HepG2 (cell line): ENCODE data around the gene CD200. TPM values are rescaled to one million over a fixed set of nuclear protein-coding genes. Genes with fewer than 3 reads are reported as not detected.

Source experiments
- ATAC-seq: fragments of 200-7000 bp; cut with Tn5 transposase; 3 replicates; pipeline ENCODE4 v1.9.1; 2020; ENCODE audit warnings: mild to moderate bottlenecking, moderate library complexity
- BruUV-seq: library from RNA; stranded (reverse); fragments of 400-500 nt; replicated peaks from 2 replicates; lab custom pipeline; 2021; lab: Mats Ljungman, UMichigan
- CTCF ChIA-PET: fragments of 300-600 bp; formaldehyde crosslinking; extraction: SDS; loops from one replicate; lab custom pipeline; 2021; ENCODE audit warnings: low total read pairs, inconsistent platforms, low intra/inter-chr PET ratio; lab: Yijun Ruan, JAX
- POLR2A ChIA-PET: fragments of 350-600 bp; sonication (Branson Sonifier 250); formaldehyde crosslinking; loops from one replicate; lab custom pipeline; 2020; ENCODE audit warnings: antibody characterized with exemption, inconsistent platforms; lab: Yijun Ruan, JAX
- DNase-seq: peaks from one replicate; pipeline ENCODE4 v3.0.0-alpha.2; 2015; ENCODE audit warnings: low spot score
- FAIRE-seq: peaks from 3 replicates; lab custom pipeline; 2011; peaks lifted over from hg19 to GRCh38; lab: Jason Lieb, UNC
- H2AFZ ChIP-seq: one replicate; pipeline ENCODE4 v1.6.1; 2011; ENCODE audit warnings: low read length, inconsistent platforms
- H3K27ac ChIP-seq: fragments of 300-600 bp; 3 replicates; pipeline ENCODE4 v1.8.0; 2011; ENCODE audit warnings: mixed run types, mild to moderate bottlenecking, mixed read lengths, low read length, inconsistent platforms; ENCODE audit not compliant: insufficient read depth; ENCODE audit errors: extremely low read length
- H3K27me3 ChIP-seq, 2 experiments: fragments of 200-600 bp in 1 of 2; 2 replicates in 1 of 2; 3 replicates in 1 of 2; pipeline versions ENCODE4 v1.6.0 to v1.8.0; 2011; ENCODE audit warnings: low read length in 2 of 2, mild to moderate bottlenecking in 2 of 2, moderate library complexity in 2 of 2, inconsistent platforms in 1 of 2; ENCODE audit not compliant: insufficient read depth in 2 of 2, control insufficient read depth in 1 of 2
- H3K36me3 ChIP-seq, 2 experiments: fragments of 200-600 bp in 1 of 2; replicated peaks in 1 of 2; 2 replicates in 1 of 2; 3 replicates in 1 of 2; pipeline versions ENCODE4 v1.5.1 to v1.8.0; 2011; ENCODE audit warnings: low read length in 2 of 2, inconsistent platforms in 1 of 2; ENCODE audit not compliant: insufficient read depth in 2 of 2, control insufficient read depth in 1 of 2
- H3K4me1 ChIP-seq: 2 replicates; pipeline ENCODE4 v1.5.1; 2012; ENCODE audit warnings: low read length, inconsistent platforms; ENCODE audit not compliant: insufficient read depth
- H3K4me2 ChIP-seq: 2 replicates; pipeline ENCODE4 v1.6.0; 2011; ENCODE audit warnings: low read depth, low read length, inconsistent platforms
- H3K4me3 ChIP-seq, 3 experiments: fragments of 200-600 bp in 1 of 3; sonication (generic), shearing (Covaris generic) in 1 of 3; replicated peaks in 1 of 3; 2 replicates each; pipeline ENCODE4 v1.5.1; 2011 to 2016; ENCODE audit warnings: low read length in 3 of 3, inconsistent platforms in 2 of 3, low read depth in 2 of 3, mild to moderate bottlenecking in 2 of 3, control low read depth in 1 of 3, mixed read lengths in 1 of 3; ENCODE audit not compliant: insufficient read depth in 1 of 3
- H3K79me2 ChIP-seq: one replicate; pipeline ENCODE4 v1.6.1; 2011; ENCODE audit warnings: low read length, inconsistent platforms; ENCODE audit not compliant: insufficient read depth
- H3K9ac ChIP-seq: 2 replicates; pipeline ENCODE4 v1.6.0; 2011; ENCODE audit warnings: mild to moderate bottlenecking, low read depth, low read length, inconsistent platforms; ENCODE audit not compliant: insufficient read depth
- H3K9me3 ChIP-seq: 2 replicates; pipeline ENCODE4 v1.5.1; 2012; ENCODE audit warnings: mild to moderate bottlenecking, low read length
- H4K20me1 ChIP-seq: 2 replicates; pipeline ENCODE4 v1.6.0; 2011; ENCODE audit warnings: inconsistent platforms, mild to moderate bottlenecking, low read length, moderate library complexity; ENCODE audit not compliant: insufficient read depth
- FOXJ3 ChIP-seq: sonication (generic); formaldehyde crosslinking; IDR thresholded peaks from 2 replicates; pipeline ENCODE4 v1.4.0; 2020; ENCODE audit warnings: missing genetic modification reagents, mild to moderate bottlenecking, borderline replicate concordance
- KLF15 ChIP-seq: sonication (generic); formaldehyde crosslinking; IDR thresholded peaks from 2 replicates; pipeline ENCODE4 v1.8.1; 2023; ENCODE audit warnings: borderline replicate concordance, mild to moderate bottlenecking, inconsistent platforms, missing genetic modification reagents, mixed read lengths
- NFE2L2 ChIP-seq: fragments of 150-350 bp; IDR thresholded peaks from 2 replicates; pipeline ENCODE4 v1.6.1; 2014; ENCODE audit warnings: low read length
- NKX3-1 ChIP-seq: sonication (generic); formaldehyde crosslinking; IDR thresholded peaks from 2 replicates; pipeline ENCODE4 v1.5.0; 2020; ENCODE audit warnings: missing genetic modification reagents
- POLR2AphosphoS2 ChIP-seq: IDR thresholded peaks from 2 replicates; pipeline ENCODE4 v1.6.1; 2011; ENCODE audit warnings: low read depth, low read length, improper control_type of control experiment
- POLR2AphosphoS5 ChIP-seq: IDR thresholded peaks from 2 replicates; pipeline ENCODE4 v1.6.1; 2012; ENCODE audit warnings: low read depth, low read length
- RARG ChIP-seq: sonication (generic); formaldehyde crosslinking; IDR thresholded peaks from 2 replicates; pipeline ENCODE4 v1.4.0; 2020; ENCODE audit warnings: low read depth, mild to moderate bottlenecking, missing genetic modification reagents
- SKI ChIP-seq: fragments of 450-650 bp; IDR thresholded peaks from one replicate; pipeline ENCODE4 v1.6.1; 2018; ENCODE audit warnings: mild to moderate bottlenecking; ENCODE audit not compliant: partially characterized antibody
- SOX13 ChIP-seq, 3 experiments: fragments of 450-650 bp in 1 of 3; sonication (generic) in 1 of 3; formaldehyde crosslinking in 1 of 3; IDR thresholded peaks in 2 of 3; conservative IDR thresholded peaks in 1 of 3; 2 replicates each; pipeline versions ENCODE4 v1.5.0 to v1.6.1; 2016 to 2020; ENCODE audit warnings: antibody characterized with exemption in 1 of 3, mild to moderate bottlenecking in 1 of 3, missing compliant biosample characterization in 1 of 3, missing genetic modification reagents in 1 of 3, moderate library complexity in 1 of 3
- STAG1 ChIP-seq: sonication (generic); formaldehyde crosslinking; IDR thresholded peaks from 2 replicates; pipeline ENCODE4 v1.4.0; 2020; ENCODE audit warnings: missing genetic modification reagents
- ZEB1 ChIP-seq: IDR thresholded peaks from 2 replicates; pipeline ENCODE4 v1.6.1; 2012; ENCODE audit warnings: mild to moderate bottlenecking, low read depth, inconsistent platforms; ENCODE audit not compliant: insufficient replicate concordance
- ZFP91 ChIP-seq: sonication (generic); formaldehyde crosslinking; IDR thresholded peaks from 2 replicates; pipeline ENCODE4 v1.9.0; 2022; ENCODE audit warnings: missing genetic modification reagents, mild to moderate bottlenecking, borderline replicate concordance
- ZKSCAN5 ChIP-seq: sonication (generic); formaldehyde crosslinking; IDR thresholded peaks from 2 replicates; pipeline ENCODE4 v1.5.1; 2020; ENCODE audit warnings: mild to moderate bottlenecking, missing genetic modification reagents
- ZNF230 ChIP-seq: sonication (generic); formaldehyde crosslinking; IDR thresholded peaks from 2 replicates; pipeline ENCODE4 v1.4.0; 2020; ENCODE audit warnings: mild to moderate bottlenecking, missing genetic modification reagents
- ZNF232 ChIP-seq: sonication (generic); formaldehyde crosslinking; IDR thresholded peaks from 2 replicates; pipeline ENCODE4 v1.4.0; 2020; ENCODE audit warnings: missing genetic modification reagents, borderline replicate concordance
- ZNF547 ChIP-seq: sonication (generic); formaldehyde crosslinking; IDR thresholded peaks from 2 replicates; pipeline ENCODE4 v1.5.1; 2020; ENCODE audit warnings: mild to moderate bottlenecking, missing genetic modification reagents
- WGBS: methylation state at CpG from one replicate; pipeline ENCODE4 v1.1.6; 2017; ENCODE audit warnings: low lambda C conversion rate; 5-methylcytosine and 5-hydroxymethylcytosine counted together
- in situ Hi-C: cut with HindIII; loops from 2 replicates; pipeline ENCODE4 v1.10.0; 2017; ENCODE audit warnings: low pct_unique_long_range_greater_than_20kb; ENCODE audit not compliant: extremely low pct_ligation_motif_present
- intact Hi-C: fragments of 100-400 bp; cut with micrococcal nuclease; formaldehyde crosslinking; loops from one replicate; pipeline ENCODE4 v1.10.0; 2022; ENCODE audit not compliant: unreplicated experiment
- polyA plus RNA-seq, 8 experiments: library from polyadenylated mRNA; depleted of rRNA in 3 of 8; stranded (reverse) in 7 of 8; unstranded in 1 of 8; fragments of >200 nt; fragmentation: Illumina TruSeq in 4 of 8; extraction: Trizol in 4 of 8; gene quantifications; 2 replicates each; pipeline versions ENCODE4 v1.2.1 to v1.2.3, GENCODE V29; 2011 to 2016; ENCODE audit warnings: low read depth in 4 of 8, missing spikeins in 1 of 8, mixed read lengths in 1 of 8; ENCODE audit not compliant: insufficient read depth in 1 of 8
- total RNA-seq, 5 experiments: library from RNA; depleted of rRNA; stranded (reverse); fragments of >200 nt; fragmentation: Illumina TruSeq; extraction: Trizol; gene quantifications; 2 replicates each; pipeline ENCODE4 v1.2.3, GENCODE V29; 2016; ENCODE audit warnings: low read depth in 1 of 5

The CD200 gene
- total and polyA plus RNA-seq, 2 of the 13 experiments (the other 11 are each of a cell fraction or from before 2014, with no cell fraction given): not detected

GRCh38 chr3:112391648-112392047 lies 58.7 kb downstream of the CD200 start:
- Histone ChIP-seq H3K79me2 (no peaks in the 10 kb centered on the region), H3K9ac (no peak overlapping the region), H3K9me3 (no peaks in the 10 kb centered on the region), H3K27me3 (no peaks in the 10 kb centered on the region), H4K20me1 (no peaks in the 10 kb centered on the region), H3K36me3 (no peaks in the 10 kb centered on the region), H3K27ac (no peak overlapping the region), H3K4me1 (no peaks in the 10 kb centered on the region)
- DNase-seq: no peak
- CTCF ChIA-PET: no interaction called here
- POLR2A ChIA-PET: no interaction called here
- TF ChIP-seq FOXJ3 (no peak), ZNF547 (no peak), NFE2L2 (no peak), ZFP91 (CRISPR knock-in tag) (no peak), SOX13 (IDR thresholded peaks at IDR 0.05) (no peak), SOX13 (CRISPR knock-in tag; conservative IDR thresholded peaks at IDR 0.05 in 1 of 2, IDR thresholded peaks at IDR 0.05 in 1 of 2) (no peak), NKX3-1 (no peak), STAG1 (CRISPR knock-in tag) (no peak), SKI (no peak), ZKSCAN5 (no peak), POLR2AphosphoS2 (no peak), POLR2AphosphoS5 (no peak), ZNF230 (no peak), ZEB1 (no peak), ZNF232 (CRISPR knock-in tag) (no peak), RARG (CRISPR knock-in tag) (no peak), KLF15 (CRISPR knock-in tag) (no peak)
- TF ChIP-seq, all 625 proteins: peak for 0
- no peak overlapping the region for H3K4me3 ChIP-seq
- no TSS peak for BruUV-seq
- 44% methylated on average over 3 of the region's 3 CpGs for WGBS
- ATAC-seq (no peak), FAIRE-seq (no peak)
- H2AFZ ChIP-seq: no peak overlapping the region
- in situ Hi-C loops: no loop called here
- intact Hi-C loops: no loop called here
- no peak overlapping the region for H3K4me2 ChIP-seq
